ENCODE results near the gene PSMB8.
A peak's percentile ranks its signal among the peaks of the same experiment; 100 is the strongest.

The PSMB8 gene

GRCh38 chr6:32886681-32887383 is 43.0 kb upstream of the PSMB8 start:
- Histone ChIP-seq H3K9me3 (ENCODE audit: control insufficient read depth, insufficient read depth, low read depth, low read length) (no peaks in the 10 kb centered on the region), H3K4me3 (ENCODE audit: low read depth, low read length) (no peak overlapping the region), H3K36me3 (ENCODE audit: control insufficient read depth in 2 of 2, insufficient read depth in 1 of 2, low read length in 2 of 2) (no peaks in the 10 kb centered on the region), H3K27ac (ENCODE audit: extremely low read depth, low read depth, low read length) (no peak overlapping the region), H3K4me1 (ENCODE audit: control insufficient read depth, insufficient read depth, low read length) (peaks cover 4% of the 10 kb centered on the region)
- ChIA-PET POLR2A (interaction anchor here (1.4 to 1.7 kb wide), 3 partner anchors 8 to 98 kb away, joined by 9 to 24 read pairs (median 12); no protein-coding TSS in a partner anchor), CTCF (interaction anchor here (0.9 to 7.6 kb wide), 22 partner anchors 7 to 263 kb away, joined by 3 to 185 read pairs (median 9); partner anchors contain the start of genes HLA-DMA and HLA-DMB)
- TF ChIP-seq ZNF302 (tag by site-specific recombination; IDR thresholded peaks at IDR 0.05; ENCODE audit: low read depth) (no peak), ZNF335 (tag by site-specific recombination; conservative IDR thresholded peaks at IDR 0.05) (peak; percentile 51; the same call in 1 of the 2 replicates)

GRCh38 chr6:32885698-32886286 is 41.9 kb upstream of the PSMB8 start:
- ChIA-PET POLR2A (interaction anchor here (1.4 to 1.7 kb wide), 3 partner anchors 9 to 99 kb away, joined by 9 to 24 read pairs (median 12); no protein-coding TSS in a partner anchor), CTCF (interaction anchor here (0.6 to 7.6 kb wide), 44 partner anchors 8 to 362 kb away, joined by 3 to 185 read pairs (median 6); partner anchors contain the start of genes HLA-DMA, HLA-DMB, PSMB9 and TAP2)
- H3K36me3 ChIP-seq (ENCODE audit: control insufficient read depth in 2 of 2, insufficient read depth in 1 of 2, low read length in 2 of 2) = no peaks in the 10 kb centered on the region

GRCh38 chr6:32883789-32884188 is 39.9 kb upstream of the PSMB8 start:
- no peaks in the 10 kb centered on the region for H3K9me3 ChIP-seq (ENCODE audit: control insufficient read depth, insufficient read depth, low read depth, low read length)
- CTCF ChIA-PET = interaction anchor here (0.6 to 7.6 kb wide), 9 partner anchors 9 to 209 kb away, joined by 3 to 185 read pairs (median 4); no protein-coding TSS in a partner anchor
- H3K4me3 ChIP-seq (ENCODE audit: low read depth, low read length) = no peak overlapping the region
- POLR2A ChIA-PET = interaction anchor here (1.3 to 2.1 kb wide), 2 partner anchors 11 to 88 kb away, joined by 5 to 10 read pairs; no protein-coding TSS in a partner anchor
- H3K36me3 ChIP-seq (ENCODE audit: control insufficient read depth in 2 of 2, insufficient read depth in 1 of 2, low read length in 2 of 2) = no peaks in the 10 kb centered on the region
- H3K4me1 ChIP-seq (ENCODE audit: control insufficient read depth, insufficient read depth, low read length) = peaks cover 4% of the 10 kb centered on the region
- H3K27ac ChIP-seq (ENCODE audit: extremely low read depth, low read depth, low read length) = no peak overlapping the region
- no peak for TF ChIP-seq EGR2 (tag by site-specific recombination; IDR thresholded peaks at IDR 0.05; ENCODE audit: low read depth)
- TF ChIP-seq PRDM1 (tag by site-specific recombination; IDR thresholded peaks at IDR 0.05) = peak; percentile 45
- TF ChIP-seq ZNF146 (tag by site-specific recombination; IDR thresholded peaks at IDR 0.05) = no peak
- no peak for TF ChIP-seq ZFP3 (tag by site-specific recombination; IDR thresholded peaks at IDR 0.05; ENCODE audit: low read depth)
- no peak for TF ChIP-seq GLIS2 (tag by site-specific recombination; IDR thresholded peaks at IDR 0.05)
- TF ChIP-seq BCL11A (tag by site-specific recombination; IDR thresholded peaks at IDR 0.05; ENCODE audit: low read depth) = no peak
- no peak for TF ChIP-seq ZNF248 (tag by site-specific recombination; IDR thresholded peaks at IDR 0.05)
- 0 out of 2 replicates have a peak, but pooled peaks have one; percentile 11 for TF ChIP-seq SP2 (tag by site-specific recombination; IDR thresholded peaks at IDR 0.05)
- peak; percentile 37; the same call in 1 of the 2 replicates for TF ChIP-seq PRDM10 (tag by site-specific recombination; IDR thresholded peaks at IDR 0.05)
- no peak for TF ChIP-seq ZNF398 (tag by site-specific recombination; IDR thresholded peaks at IDR 0.05)

More at GRCh38 chr6:32885698-32886286, 41.9 kb upstream of the PSMB8 start:
- Histone ChIP-seq H3K4me1 (ENCODE audit: control insufficient read depth, insufficient read depth, low read length) (peaks cover 4% of the 10 kb centered on the region), H3K4me3 (ENCODE audit: low read depth, low read length) (no peak overlapping the region), H3K27ac (ENCODE audit: extremely low read depth, low read depth, low read length) (no peak overlapping the region), H3K9me3 (ENCODE audit: control insufficient read depth, insufficient read depth, low read depth, low read length) (no peaks in the 10 kb centered on the region)
- TF ChIP-seq ZNF660 (tag by site-specific recombination; IDR thresholded peaks at IDR 0.05) (peak; percentile 48), ZBTB17 (tag by site-specific recombination; IDR thresholded peaks at IDR 0.05) (0 out of 2 replicates have a peak, but pooled peaks have one; percentile 23), ELK4 (IDR thresholded peaks at IDR 0.05; ENCODE audit: borderline replicate concordance, low read depth, low read length) (no peak), ZNF654 (tag by site-specific recombination; IDR thresholded peaks at IDR 0.05; ENCODE audit: low read depth) (peak; percentile 87), PRDM1 (tag by site-specific recombination; IDR thresholded peaks at IDR 0.05) (no peak), CTCF (tag by site-specific recombination; IDR thresholded peaks at IDR 0.05) (peak; percentile 28), ZFP37 (tag by site-specific recombination; IDR thresholded peaks at IDR 0.05) (no peak)
